DOHH2 (cell line): ENCODE data around the gene CEACAM7.

Experiments used
- CTCF ChIP-seq: fragments of 200-600 bp; sonication (generic); IDR thresholded peaks from one replicate; pipeline ENCODE4 v1.5.1; 2014; ENCODE audit warnings: antibody characterized with exemption, mild to moderate bottlenecking, low read depth, low read length; ENCODE audit not compliant: poor library complexity, severe bottlenecking
- EZH2phosphoT487 ChIP-seq: fragments of 200-600 bp; sonication (generic); IDR thresholded peaks from 2 replicates; pipeline ENCODE4 v1.6.1; 2017; ENCODE audit warnings: borderline replicate concordance, mild to moderate bottlenecking, antibody characterized with exemption, low read length, moderate library complexity, mixed read lengths

DNA sequence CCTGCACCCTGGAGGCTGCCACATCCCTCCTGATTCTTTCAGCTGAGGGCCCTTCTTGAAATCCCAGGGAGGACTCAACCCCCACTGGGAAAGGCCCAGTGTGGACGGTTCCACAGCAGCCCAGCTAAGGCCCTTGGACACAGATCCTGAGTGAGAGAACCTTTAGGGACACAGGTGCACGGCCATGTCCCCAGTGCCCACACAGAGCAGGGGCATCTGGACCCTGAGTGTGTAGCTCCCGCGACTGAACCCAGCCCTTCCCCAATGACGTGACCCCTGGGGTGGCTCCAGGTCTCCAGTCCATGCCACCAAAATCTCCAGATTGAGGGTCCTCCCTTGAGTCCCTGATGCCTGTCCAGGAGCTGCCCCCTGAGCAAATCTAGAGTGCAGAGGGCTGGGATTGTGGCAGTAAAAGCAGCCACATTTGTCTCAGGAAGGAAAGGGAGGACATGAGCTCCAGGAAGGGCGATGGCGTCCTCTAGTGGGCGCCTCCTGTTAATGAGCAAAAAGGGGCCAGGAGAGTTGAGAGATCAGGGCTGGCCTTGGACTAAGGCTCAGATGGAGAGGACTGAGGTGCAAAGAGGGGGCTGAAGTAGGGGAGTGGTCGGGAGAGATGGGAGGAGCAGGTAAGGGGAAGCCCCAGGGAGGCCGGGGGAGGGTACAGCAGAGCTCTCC is 13.5 kb upstream of the CEACAM7 start:
- TF ChIP-seq CTCF (peak; percentile 82), EZH2phosphoT487 (no peak)
